ENCODE data around the gene FOS.

FOS gene

DNA sequence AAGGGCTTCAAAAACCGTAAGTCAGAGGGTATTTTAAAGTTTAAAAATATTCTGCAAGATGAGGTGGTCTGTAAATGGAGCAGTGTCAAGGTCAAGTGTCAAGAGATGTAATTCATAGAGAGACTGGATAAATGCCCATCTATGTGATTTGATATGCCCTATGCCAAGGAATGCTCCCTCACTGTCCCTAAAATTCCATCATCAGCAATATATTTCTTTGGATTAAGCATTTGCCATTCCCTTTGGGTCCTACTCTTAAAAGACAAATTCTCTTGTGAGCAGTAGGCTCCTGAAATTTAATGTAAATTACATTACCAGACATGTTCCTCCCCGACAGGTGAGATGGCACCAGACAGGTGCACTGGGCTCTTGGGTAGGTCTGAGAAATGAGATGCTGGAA is 16.0 kb upstream of the FOS start:
- no peak for DNase-seq (ENCODE audit: low read depth, low spot score)
- TF ChIP-seq, protein P1, sequence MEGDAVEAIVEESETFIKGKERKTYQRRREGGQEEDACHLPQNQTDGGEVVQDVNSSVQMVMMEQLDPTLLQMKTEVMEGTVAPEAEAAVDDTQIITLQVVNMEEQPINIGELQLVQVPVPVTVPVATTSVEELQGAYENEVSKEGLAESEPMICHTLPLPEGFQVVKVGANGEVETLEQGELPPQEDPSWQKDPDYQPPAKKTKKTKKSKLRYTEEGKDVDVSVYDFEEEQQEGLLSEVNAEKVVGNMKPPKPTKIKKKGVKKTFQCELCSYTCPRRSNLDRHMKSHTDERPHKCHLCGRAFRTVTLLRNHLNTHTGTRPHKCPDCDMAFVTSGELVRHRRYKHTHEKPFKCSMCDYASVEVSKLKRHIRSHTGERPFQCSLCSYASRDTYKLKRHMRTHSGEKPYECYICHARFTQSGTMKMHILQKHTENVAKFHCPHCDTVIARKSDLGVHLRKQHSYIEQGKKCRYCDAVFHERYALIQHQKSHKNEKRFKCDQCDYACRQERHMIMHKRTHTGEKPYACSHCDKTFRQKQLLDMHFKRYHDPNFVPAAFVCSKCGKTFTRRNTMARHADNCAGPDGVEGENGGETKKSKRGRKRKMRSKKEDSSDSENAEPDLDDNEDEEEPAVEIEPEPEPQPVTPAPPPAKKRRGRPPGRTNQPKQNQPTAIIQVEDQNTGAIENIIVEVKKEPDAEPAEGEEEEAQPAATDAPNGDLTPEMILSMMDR (IDR thresholded peaks at IDR 0.05; ENCODE audit: insufficient read depth, low read length, missing control alignments), result no peak
- CTCF ChIA-PET, result no interaction called here
- POLR2A ChIA-PET, result no interaction called here
- no peak overlapping the region for H3K4me3 ChIP-seq (ENCODE audit: low read depth, low read length)

DNA sequence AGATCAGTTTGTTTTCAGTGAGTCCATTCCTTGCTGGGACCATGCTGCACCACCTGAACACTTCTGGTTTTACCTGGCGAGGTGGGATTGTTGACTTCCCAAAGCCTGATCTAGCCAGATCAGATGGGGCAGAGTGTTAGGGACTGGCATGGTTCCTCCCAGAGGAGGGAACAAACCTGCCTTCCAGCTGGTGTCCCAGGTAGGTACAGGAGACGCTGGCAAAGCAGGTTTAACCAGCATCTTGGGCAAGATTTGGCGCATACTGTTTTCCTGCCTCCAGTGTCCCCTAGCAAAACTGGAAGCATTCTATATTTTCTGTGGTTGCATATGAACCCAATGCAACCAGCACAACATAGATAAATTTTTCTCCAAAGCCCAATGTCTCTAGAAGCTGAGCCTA is 14.6 kb upstream of the FOS start:
- DNase-seq (ENCODE audit: low read depth, low spot score), result no peak
- TF ChIP-seq, protein P1 (IDR thresholded peaks at IDR 0.05; ENCODE audit: insufficient read depth, low read length, missing control alignments), result no peak
- ChIA-PET CTCF (no interaction called here), POLR2A (no interaction called here)
- no peak overlapping the region for H3K4me3 ChIP-seq (ENCODE audit: low read depth, low read length)

DNA sequence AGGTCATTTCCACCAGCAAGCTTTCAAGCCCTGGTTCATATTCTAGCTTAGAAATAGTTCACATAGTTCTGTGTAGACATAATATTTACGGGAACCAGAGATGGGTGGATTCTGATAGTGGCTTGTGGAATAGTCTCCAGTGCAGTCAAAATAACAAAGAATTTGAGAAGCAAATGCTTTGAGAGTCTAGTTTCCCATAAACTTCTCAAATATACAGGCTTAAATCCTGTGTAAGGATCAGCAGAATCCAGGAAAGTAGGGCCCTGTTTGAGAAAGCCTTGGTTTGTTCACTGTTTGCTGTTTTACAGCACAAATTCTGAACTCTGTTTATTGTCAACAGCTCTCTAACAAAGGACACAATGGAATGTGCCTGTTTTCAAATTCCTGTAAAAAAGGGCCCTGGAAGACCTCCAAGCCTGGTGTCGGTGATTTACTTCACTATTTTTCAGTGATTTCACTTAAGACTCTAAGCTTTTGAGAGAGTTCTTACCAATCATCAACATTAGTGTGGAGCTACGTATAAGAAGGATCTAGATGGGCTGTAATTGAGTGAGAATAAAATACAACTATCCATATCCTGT is 11.4 kb upstream of the FOS start:
- POLR2A ChIA-PET, result interaction anchor here (0.6 to 1.7 kb wide), 5 partner anchors 9 to 129 kb away, joined by 3 to 10 read pairs (median 4); partner anchors contain the start of gene FOS
- TF ChIP-seq, protein P1 (IDR thresholded peaks at IDR 0.05; ENCODE audit: insufficient read depth, low read length, missing control alignments), result no peak
- no peak for DNase-seq (ENCODE audit: low read depth, low spot score)
- no peak overlapping the region for H3K4me3 ChIP-seq (ENCODE audit: low read depth, low read length)
- CTCF ChIA-PET, result interaction anchor here (0.7 to 2.9 kb wide), 5 partner anchors 9 to 131 kb away, joined by 3 to 12 read pairs (median 5); no protein-coding TSS in a partner anchor

DNA sequence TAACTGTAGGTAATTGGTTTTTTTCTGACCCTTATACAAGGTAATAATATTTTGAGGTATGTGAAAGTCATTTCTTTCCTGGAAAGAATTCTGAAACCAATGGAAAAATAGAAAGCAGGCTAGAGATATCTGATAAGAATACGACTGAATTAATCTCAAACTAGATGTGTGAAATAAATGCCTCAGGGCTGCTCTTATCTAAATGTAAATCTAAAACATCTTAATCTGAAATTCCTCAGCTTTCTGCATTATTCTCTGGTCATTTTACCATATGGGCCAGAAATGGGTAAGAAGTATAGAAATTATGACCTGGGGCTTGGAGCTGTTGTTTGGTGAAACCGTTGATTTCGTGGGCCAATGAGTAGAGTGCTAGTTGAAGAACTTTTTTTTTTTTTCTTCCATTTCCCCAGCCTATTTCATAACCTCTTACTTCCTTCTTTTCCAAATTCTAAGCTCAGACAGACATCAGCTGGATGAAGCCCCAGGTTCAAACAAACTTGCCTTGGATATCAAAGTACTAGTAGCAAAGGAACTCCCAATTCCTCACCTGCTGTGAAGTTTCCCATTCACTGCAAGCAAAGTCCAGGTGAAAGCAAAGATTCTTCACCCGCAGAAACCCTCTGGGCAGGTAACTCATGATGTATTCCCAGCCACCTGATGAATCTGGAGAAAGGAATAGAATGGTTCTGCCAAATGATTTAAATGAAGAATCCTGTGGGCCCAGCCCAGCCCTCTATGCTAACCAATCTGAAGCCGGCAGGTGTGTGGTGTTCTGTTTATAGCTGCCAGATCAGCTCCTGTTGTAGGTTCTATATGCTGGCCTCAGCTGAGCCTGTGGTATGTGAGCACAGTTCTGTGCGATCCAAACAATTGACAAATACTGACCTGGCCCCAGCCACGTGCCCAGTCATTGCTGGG is 9.7 kb upstream of the FOS start:
- DNase-seq (ENCODE audit: low read depth, low spot score), result no peak
- H3K4me3 ChIP-seq (ENCODE audit: low read depth, low read length), result no peak overlapping the region
- TF ChIP-seq, protein P1 (IDR thresholded peaks at IDR 0.05; ENCODE audit: insufficient read depth, low read length, missing control alignments), result no peak
- ChIA-PET POLR2A (interaction anchor here (0.6 kb wide), 1 partner anchor 10 kb away, joined by 3 read pairs; the partner anchor contains the start of gene FOS), CTCF (interaction anchor here (0.8 to 1.9 kb wide), 2 partner anchors 10 to 26 kb away, joined by 3 to 6 read pairs; no protein-coding TSS in a partner anchor)

DNA sequence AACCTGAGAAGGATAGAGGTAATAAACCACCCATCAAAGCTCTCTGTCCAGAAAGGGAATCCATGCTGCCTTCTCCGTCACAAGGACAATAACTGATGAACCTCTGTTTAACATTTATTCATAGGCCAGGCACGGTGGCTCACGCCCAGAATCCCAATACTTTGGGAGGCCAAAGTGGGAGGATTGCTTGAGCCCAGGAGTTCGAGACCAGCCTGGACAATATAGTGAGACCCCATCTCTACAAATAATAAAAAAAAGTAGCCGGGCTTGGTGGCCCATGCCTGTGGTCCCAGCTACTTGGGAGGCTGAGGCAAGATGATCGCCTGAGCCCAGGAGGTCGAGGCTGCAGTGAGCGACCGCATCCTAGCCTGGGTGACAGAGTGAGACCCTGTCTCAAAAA is 7.1 kb upstream of the FOS start:
- DNase-seq (ENCODE audit: low read depth, low spot score), result no peak
- ChIA-PET CTCF (interaction anchor here (1.5 kb wide), 1 partner anchor 128 kb away, joined by 3 read pairs; no protein-coding TSS in a partner anchor), POLR2A (no interaction called here)
- TF ChIP-seq, protein P1 (IDR thresholded peaks at IDR 0.05; ENCODE audit: insufficient read depth, low read length, missing control alignments), result no peak
- no peak overlapping the region for H3K4me3 ChIP-seq (ENCODE audit: low read depth, low read length)

All from AG04449 (cell line).